Glomerular endothelial cell (primary cell): ENCODE measurements around the gene ANKFY1. TPM values are rescaled to one million over a fixed set of nuclear protein-coding genes. Genes with fewer than 3 reads are reported as not detected.
"Not testable (repeated sequence)": the region's sequence is repeated elsewhere in the genome, so short reads cannot be mapped to it uniquely, and the experiment has no call there.

Experiments used
- DNase-seq: peaks from one replicate; pipeline ENCODE4 v3.0.0-alpha.2; 2011; ENCODE audit warnings: low read depth, low spot score; ENCODE audit errors: extremely low read depth
- total RNA-seq: library from RNA; depleted of rRNA; stranded (reverse); fragments of >200 nt; gene quantifications from 2 replicates; pipeline ENCODE4 v1.2.3, GENCODE V29; 2015

The ANKFY1 gene
- total RNA-seq, 1 donor from 2014 or later: 46.0 TPM

DNA sequence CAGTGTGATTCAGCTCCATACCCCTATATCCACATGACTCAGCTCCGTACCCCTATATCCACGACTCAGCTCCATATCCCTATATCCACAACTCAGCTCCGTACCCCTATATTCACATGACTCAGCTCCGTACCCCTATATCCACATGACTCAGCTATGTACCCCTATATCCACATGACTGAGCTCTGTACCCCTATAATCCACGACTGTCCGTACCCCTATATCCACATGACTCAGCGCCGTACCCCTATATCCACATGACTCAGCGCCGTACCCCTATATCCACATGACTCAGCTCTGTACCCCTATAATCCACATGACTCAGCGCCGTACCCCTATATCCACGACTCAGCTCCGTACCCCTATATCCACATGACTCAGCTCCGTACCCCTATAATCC, 104.0 kb downstream of the ANKFY1 start:
- no peak for DNase-seq

DNA sequence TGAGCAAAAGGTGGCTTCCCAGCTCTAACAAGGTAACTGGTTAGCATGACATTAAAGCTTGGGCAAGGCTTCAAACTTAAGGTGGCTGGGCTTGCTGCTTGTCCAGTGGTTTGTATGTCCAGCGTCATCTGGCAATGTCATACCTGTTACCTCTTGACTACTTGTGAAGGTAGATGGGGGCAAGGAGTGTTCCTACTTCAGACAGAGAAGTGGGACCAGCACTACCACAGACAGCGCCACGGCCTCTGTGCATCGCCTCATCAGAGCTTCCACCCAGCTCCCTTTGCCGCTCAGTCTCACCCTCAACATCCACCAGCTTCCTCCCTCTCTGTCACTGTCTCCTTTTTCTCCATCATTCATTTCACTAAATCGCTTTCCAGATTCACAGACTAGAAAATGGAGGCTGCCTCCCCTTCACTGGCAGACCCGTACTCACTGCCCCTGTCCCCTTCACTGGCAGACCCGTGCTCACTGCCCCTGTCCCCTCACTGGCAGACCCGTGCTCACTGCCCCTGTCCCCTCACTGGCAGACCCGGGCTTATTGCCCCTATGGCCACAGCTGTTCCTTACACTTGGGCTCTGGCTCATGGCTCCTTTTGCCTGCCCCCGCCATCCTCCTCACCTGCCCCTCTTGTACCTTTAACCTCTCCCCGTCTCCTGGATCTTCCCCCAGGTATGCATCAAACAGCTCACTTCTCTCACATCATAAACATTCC, 106.0 kb downstream of the ANKFY1 start:
- no peak for DNase-seq

DNA sequence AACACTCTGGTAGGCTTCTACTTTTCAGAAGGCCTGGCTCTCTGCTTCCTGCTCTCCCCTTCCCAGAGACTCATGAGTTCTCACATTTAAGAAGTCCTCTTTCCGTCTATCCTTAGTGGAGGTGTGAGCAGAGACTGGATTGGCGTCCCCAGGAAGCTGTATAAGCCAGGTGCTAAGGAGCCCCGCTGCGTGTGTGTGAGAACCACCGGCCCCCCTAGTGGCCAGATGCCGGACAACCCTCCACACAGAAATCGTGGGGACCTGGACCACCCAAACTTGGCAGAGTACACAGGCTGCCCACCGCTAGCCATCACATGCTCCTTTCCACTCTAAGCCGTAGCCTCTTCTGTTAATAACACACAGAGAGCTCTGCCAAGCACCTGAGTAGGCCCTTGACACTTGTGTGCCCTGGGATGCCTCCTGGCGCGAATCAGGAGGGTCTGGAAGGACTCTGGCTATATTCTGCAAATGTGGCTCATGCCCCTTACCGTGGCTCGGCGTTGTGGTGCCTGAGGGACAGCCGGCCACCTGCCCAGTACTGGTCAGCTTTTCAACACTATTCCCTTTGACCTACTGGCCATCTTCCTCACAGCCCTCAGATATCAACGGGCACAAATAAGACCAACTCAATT, 106.9 kb downstream of the ANKFY1 start:
- DNase-seq: no peak

DNA sequence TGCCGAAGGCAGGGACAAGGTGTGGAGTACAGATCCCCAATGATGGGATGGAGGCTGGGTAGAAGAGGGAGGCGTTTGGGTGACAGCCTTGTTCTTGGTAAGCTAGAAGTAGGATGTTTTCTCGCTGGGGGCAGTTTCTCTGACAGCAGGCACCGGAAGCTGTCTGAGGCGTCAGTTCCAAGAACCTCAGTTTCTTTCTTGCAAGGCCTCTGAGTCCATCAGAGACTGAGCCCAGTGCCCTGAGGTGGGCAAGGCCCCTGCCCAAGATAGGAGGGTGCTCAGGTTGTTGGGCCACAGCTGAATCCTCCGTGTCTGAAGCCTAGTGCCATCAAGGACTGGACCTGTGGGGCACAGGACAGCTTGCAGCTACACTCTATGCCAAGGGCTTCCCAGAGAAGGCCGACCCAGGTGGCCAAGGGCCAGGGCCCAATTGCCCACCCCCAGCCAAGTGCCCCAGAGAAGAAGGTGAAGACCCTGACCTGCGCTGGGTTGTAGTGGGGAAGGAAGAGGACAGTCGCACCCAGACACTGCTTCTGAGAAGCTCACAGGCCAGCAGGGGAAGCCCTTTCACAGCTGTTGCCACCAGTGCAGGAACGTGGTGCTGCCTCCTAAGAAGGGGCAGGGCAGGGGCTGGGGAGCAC, 107.7 kb downstream of the ANKFY1 start:
- no peak for DNase-seq

DNA sequence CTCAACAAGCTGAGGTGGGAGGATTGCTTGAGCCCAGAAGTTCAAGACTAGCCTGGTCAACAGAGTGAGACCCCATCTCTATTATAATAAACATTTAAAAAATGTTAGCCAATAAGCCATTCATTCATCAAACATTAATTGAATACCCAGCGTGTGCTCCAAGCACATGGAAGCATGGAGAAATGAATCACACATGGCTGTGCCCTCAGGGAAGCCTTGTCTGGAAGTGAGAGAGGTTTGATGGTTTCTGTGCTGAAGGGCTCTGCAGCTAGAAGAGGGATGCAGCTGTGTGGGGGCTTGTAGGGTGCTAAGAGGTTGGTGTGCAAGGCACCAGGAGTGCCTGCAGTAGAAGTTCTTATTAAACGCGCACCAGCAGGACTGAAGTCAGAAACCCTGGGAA, 109.6 kb downstream of the ANKFY1 start:
- DNase-seq: no peak

DNA sequence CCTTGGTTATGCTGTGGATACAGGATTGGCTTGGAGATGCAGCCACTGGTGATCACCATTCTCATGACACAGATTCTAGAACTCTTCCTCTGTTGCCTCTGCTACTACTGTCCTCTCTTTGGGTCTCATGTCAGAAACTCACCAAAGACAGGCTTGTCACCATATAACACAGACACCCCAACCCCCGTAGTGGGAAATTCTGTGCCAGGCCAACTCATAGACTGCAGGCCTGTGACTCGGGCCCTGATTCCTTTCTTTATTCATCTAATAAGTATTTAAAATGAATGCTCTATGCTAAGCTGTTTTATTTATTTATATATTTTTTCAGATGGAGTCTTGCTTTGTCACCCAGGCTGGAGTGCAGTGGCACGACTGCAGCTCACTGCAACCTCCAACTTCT, 111.3 kb downstream of the ANKFY1 start:
- no peak for DNase-seq

DNA sequence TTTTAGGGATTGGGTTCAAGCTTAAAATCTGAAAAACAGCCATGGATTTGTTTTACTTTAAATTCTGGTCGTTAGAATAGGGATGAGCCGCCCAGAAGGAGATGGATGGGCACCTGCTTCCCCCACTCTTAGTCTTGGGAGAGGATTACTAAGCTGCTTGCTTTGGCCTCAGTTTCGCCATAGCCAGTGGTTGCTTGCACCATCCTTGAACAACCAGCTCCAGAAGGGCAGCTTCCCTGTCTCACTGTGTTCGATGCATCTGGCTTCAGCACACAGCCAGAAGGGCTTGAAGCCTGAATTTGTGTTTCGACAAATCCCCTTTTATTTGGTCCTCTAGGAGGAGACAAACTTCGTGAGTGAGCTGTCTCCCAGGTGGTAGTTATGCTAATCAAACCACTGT, 113.7 kb downstream of the ANKFY1 start:
- DNase-seq: no peak

DNA sequence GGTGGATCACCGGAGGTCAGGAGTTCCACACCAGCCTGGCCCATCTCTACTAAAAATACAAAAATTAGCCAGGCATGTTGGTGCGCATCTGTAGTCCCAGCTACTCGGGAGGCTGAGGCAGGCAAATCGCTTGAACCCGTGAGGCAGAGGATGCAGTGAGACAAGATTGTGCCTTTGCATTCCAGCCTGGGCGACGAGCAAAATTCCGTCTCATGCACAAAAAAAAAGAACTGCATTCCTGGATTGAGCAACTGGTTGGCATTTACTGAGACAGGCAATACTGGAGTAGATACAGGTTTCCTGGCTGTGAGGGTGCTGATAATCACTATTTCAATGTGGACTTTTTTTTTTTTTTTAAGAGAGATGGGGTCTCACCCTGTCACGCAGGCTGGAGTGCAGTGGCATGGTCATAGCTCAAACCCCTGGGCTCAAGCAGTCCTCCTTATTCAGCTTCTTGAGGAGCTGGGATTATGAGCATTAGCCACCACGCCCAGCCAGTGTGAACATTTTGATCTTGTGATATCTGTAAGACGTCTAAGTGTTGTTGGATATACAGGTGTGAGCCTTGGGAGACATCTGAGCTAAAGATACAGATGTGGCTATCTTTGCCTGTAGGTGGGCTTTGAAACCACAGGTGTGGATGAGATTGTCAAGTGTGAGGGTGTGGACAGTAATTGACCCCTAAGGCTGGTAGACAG, 115.0 kb downstream of the ANKFY1 start:
- no peak for DNase-seq

DNA sequence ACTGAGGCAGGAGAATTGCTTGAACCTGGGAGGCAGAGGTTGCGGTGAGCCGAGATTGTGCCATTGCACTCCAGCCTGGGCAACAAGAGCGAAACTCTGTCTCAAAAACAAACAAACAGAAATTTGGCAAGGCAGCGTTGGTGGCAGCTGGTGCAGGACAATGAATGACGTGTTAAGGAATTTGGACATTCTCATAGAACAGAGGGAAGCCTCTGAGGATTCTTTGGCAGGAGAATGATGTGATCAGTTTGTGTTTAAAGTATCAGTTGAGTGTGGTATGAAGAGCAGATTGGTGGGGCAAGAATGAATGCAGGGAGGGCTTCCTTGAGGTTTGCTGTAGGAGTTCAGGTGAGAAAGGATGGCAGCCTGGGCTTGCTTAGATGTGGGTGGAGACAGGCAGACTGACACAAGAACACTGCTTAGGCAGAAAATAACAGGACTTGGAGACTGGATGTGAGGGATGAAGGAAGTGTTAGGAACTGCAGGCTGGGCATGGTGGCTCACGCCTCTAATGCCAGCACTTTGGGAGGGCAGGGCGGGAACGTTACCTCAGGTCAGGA, 115.9 kb downstream of the ANKFY1 start:
- DNase-seq: no peak

DNA sequence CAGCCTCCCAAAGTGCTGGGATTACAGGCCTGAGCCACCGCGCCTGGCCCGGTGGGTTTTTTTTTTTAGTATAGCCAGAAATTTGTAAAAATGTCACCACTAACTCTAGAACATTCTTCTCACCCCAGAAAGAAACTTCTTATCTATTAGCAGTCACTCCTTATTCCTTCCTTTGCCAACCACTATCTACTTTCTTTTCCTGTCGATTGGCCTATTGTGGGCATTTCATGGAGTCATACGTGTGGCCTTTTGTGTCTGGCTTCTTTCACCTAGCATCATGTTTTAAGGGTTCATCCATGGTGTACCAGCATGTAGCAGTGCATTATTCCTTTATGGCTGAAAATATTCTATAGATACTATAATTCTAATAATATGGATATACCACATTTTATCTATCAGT, 117.1 kb downstream of the ANKFY1 start:
- DNase-seq: no peak

DNA sequence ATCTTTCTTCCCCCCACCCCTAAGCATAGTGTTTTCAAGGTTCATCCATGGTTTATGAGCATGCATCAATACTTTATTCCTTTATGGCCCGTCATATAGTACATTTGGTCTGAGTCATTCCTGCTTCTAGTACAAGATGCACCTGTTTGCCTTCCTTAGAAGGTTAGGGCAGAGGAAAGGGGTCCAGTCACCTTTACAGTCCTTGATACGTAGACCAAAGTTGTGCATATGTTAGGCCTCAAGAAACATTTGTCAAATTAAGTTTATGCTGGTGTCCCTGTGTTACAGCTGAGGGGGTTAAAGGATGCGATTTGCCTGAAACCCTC, 119.4 kb downstream of the ANKFY1 start:
- DNase-seq: no peak

DNA sequence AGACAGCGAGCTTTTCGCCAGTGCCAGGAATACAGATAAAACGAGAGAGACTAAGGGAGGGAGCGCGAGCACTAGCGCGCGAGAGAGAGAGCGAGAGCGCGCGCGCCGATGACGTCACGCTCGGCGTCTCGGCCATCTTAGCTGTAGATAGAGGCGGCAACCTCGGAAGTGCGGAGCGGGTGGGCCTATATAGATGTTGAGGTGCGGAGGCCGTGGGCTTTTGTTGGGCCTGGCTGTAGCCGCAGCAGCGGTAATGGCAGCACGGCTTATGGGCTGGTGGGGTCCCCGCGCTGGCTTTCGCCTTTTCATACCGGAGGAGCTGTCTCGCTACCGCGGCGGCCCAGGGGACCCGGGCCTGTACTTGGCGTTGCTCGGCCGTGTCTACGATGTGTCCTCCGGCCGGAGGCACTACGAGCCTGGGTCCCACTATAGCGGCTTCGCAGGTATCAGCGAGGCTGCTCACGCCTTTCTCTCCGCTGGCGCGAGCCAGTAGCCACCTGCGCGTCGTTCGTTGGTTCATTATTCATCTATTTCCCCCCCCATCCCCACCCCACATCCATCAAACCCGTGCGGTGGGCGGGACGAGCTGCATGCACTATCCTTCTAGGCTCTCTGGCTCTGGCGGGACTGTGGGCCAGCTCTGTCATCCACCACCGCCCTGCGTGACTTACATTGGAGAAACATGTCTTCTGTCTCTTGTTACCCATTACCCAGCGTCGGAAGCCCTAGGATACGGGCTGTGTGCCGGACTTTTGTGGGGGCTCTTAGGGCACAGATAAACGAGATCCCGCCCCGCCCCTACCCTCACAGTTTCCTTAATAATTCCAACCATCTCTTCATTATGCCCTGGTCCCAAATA, 120.0 kb downstream of the ANKFY1 start:
- peak; percentile 71 for DNase-seq

DNA sequence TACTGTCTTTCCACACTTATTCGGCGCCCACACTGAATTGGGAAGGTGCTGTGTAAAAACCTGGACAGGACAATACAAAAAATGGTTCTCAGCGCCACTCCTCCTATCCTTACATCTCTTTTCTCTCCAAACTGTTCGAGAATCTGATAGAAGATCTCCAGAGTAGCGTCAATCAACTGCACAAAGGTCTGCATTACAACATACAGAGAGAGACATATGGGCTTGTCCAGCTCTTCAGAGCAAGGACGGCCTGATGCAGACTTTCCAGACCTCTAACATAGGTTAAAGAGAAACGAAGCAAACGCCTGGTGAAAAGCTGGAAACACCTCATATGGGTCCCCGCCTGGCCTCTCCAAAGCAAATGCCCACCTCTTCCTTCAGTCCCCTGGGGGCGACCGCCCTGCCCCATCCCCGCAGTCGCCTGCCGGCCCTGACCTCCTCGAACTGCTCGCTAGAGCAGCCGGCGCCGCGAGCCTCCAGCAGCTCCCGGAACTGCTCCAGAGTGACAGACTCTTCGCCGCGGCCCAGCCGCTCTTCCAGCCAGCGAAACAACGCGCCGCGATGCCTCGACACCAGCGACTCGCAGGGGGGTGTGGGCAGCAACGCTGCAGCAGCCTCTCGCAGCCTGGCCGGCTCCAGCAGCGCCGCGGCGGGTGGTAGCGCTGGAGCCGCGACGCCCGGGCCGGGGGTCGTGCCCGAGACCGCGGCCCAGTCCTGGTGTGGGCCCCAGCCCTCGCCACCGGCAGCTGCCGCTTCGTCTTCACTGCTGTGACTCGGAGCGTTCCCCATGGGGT, 121.5 kb downstream of the ANKFY1 start:
- no peak for DNase-seq

DNA sequence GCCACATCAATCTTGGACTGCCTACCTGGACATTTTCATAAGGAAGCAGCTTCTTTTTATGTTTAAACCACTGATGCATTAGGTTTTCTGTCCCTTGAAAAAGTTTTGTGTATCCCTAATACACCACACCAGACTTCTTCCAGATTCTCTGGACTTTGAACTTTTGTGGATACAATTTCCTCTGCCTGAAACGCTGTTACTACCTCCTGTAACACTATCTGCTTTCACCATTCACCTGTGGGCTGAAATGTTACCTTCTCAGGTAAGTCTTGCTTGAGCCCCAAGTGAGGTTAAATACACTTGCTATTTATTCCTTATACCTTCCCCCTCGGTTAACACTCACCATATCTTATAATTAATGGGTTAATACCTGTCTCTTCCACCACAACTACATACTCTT, 123.7 kb downstream of the ANKFY1 start:
- no peak for DNase-seq

DNA sequence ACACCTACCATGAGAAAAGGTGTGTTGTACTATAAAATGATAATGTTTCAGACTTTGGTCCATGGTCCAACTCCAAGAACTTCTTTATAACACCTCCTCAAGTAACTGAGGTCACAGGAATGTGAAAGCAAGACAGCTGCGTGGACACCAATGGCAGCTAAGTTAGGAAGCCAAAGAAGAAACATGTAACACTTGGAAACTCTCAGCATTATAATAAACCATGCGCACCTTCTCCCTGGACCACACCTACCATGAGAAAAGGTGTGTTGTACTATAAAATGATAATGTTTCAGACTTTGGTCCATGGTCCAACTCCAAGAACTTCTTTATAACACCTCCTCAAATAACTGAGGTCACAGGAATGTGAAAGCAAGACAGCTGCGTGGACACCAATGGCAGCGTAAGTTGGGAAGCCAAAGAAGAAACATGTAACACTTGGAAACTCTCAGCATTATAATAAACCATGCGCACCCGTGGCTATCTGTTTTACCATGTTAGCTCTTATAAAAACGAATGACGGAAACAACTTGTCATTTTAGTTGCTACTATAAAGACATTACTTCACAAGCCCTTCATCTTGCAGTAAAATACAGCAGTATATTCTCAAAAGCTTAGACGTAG, 124.8 kb downstream of the ANKFY1 start:
- DNase-seq: not testable (repeated sequence)

DNA sequence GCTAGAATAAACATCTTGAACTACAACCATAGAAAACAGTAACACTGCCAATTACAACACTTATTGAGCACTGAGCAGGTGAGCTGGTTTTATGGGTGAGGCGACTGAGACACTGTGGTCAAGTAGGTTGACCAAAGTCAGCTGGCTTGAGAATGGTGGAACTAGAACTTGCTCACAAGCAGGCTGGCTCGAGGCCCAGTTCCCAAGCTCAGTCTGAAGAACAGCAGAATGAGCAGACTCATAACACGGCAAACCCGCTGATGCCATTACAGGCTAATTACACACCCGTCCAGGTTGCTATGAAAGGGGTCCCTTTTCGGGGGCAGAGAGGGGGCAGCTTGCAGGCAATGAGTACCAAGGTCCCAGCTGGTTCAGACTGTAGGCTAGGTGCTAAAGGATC, 127.4 kb downstream of the ANKFY1 start:
- DNase-seq: no peak

DNA sequence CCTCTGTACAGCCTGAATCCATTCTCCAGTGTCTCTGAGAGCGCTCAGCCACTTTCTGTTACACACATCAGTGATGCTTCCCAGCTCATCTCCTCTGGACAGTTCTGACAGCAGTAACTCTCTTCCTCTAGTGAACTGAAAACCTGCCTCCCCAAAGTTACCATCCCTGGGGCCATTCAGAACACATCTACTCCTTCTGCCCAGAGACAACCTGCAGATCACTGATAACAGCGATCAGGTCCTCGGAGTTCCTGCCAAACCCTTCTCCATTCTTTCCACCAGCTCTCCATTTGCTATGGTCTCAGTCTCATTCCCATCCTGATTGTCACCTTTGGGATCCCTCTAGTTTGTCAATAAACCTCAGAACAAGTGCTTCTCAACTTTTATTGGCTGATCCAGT, 128.3 kb downstream of the ANKFY1 start:
- no peak for DNase-seq

DNA sequence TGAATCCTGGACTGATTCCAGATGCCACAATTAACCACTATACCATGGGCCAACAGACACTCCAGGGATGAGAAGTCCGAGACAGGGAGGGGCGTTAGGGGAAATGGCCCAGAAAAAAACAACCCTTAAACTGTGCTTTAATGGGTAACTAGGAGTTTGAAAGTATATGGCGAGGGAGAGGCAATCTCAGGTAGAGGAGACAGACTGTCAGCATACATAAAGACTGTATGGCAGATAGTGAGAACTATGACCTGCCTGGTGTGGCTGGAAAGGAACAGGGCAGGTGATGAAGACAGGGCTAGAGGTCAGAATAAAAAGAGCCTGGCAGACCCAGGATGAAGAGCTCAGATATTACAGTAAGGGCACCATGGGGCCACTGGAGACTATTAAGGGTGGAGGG, 129.1 kb downstream of the ANKFY1 start:
- no peak for DNase-seq

DNA sequence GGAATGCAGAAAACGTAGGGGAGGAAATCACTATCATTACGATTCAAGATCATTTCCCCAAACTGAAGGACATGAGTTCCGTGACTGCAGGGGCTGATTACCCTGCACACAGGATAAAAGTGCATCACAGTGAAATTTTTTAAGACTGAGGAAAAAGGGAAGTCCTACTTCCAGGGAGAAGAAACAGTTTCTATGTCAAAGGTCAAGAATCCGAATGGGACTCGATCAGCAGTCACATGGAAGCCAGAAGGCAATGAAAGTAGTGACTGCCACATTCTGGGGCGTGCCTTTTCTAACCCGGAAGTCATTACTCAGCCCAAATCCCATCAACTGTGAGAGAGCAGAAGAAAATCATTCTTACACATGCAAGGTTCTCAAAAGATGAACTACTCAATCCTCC, 133.1 kb downstream of the ANKFY1 start:
- no peak for DNase-seq
